MM.1S (cell line): ENCODE results near the gene ST6GALNAC6.

ENCODE experiments used
- DNase-seq: peaks from one replicate; pipeline ENCODE4 v3.0.0-alpha.2; 2015
- H2AFZ ChIP-seq: fragments of 300-600 bp; sonication (generic); 2 replicates; pipeline ENCODE4 v1.6.0; 2016; ENCODE audit warnings: antibody characterized with exemption, low read length
- H3F3A ChIP-seq: fragments of 300-600 bp; sonication (generic); 2 replicates; pipeline ENCODE4 v1.6.1; 2016; ENCODE audit warnings: mild to moderate bottlenecking, antibody characterized with exemption, low read length, moderate library complexity, mixed read lengths; ENCODE audit not compliant: insufficient read depth
- H3K27ac ChIP-seq: fragments of 300-600 bp; sonication (generic); 2 replicates; pipeline ENCODE4 v1.5.1; 2016; ENCODE audit warnings: mild to moderate bottlenecking, low read length
- H3K27me3 ChIP-seq: fragments of 300-600 bp; sonication (generic); replicated peaks from 2 replicates; pipeline ENCODE4 v1.6.0; 2016; ENCODE audit warnings: low read length; ENCODE audit not compliant: insufficient read depth
- H3K36me3 ChIP-seq: fragments of 300-600 bp; sonication (generic); replicated peaks from 2 replicates; pipeline ENCODE4 v1.6.1; 2016; ENCODE audit warnings: mild to moderate bottlenecking, low read length, mixed read lengths; ENCODE audit not compliant: insufficient read depth
- H3K4me1 ChIP-seq: fragments of 300-600 bp; sonication (generic); 2 replicates; pipeline ENCODE4 v1.6.1; 2016; ENCODE audit warnings: low read length, mixed read lengths
- H3K4me2 ChIP-seq: fragments of 300-600 bp; sonication (generic); 2 replicates; pipeline ENCODE4 v1.6.0; 2016; ENCODE audit warnings: low read depth, low read length
- H3K4me3 ChIP-seq: fragments of 300-600 bp; sonication (generic); 2 replicates; pipeline ENCODE4 v1.5.1; 2016; ENCODE audit warnings: low read length, mixed read lengths
- H3K79me2 ChIP-seq: fragments of 300-600 bp; sonication (generic); 2 replicates; pipeline ENCODE4 v1.6.1; 2016; ENCODE audit warnings: mixed run types, low read length, mixed read lengths
- H3K9ac ChIP-seq: fragments of 300-600 bp; sonication (generic); 2 replicates; pipeline ENCODE4 v1.6.1; 2016; ENCODE audit warnings: low read length, mixed read lengths
- H3K9me2 ChIP-seq: fragments of 300-600 bp; sonication (generic); replicated peaks from 2 replicates; pipeline ENCODE4 v1.6.1; 2016; ENCODE audit warnings: mild to moderate bottlenecking, low read length, mixed read lengths; ENCODE audit not compliant: insufficient read depth
- H3K9me3 ChIP-seq: fragments of 300-600 bp; sonication (generic); replicated peaks from 2 replicates; pipeline ENCODE4 v1.6.1; 2016; ENCODE audit warnings: mild to moderate bottlenecking, low read length, mixed read lengths; ENCODE audit not compliant: insufficient read depth
- H4K20me1 ChIP-seq: fragments of 300-600 bp; sonication (generic); 2 replicates; pipeline ENCODE4 v1.6.1; 2016; ENCODE audit warnings: mild to moderate bottlenecking, low read length, moderate library complexity, mixed read lengths; ENCODE audit not compliant: insufficient read depth
- CTCF ChIP-seq: fragments of 300-600 bp; sonication (generic); IDR thresholded peaks from 2 replicates; pipeline ENCODE4 v1.5.1; 2016; ENCODE audit warnings: antibody characterized with exemption, low read length, mixed read lengths
- EZH2 ChIP-seq: fragments of 300-600 bp; sonication (generic); optimal IDR thresholded peaks from 2 replicates; pipeline ENCODE3; 2017; ENCODE audit warnings: low read depth, mild to moderate bottlenecking, antibody characterized with exemption, low read length, mixed read lengths
- EZH2phosphoT487 ChIP-seq: fragments of 300-600 bp; sonication (generic); IDR thresholded peaks from 2 replicates; pipeline ENCODE4 v1.6.1; 2018; ENCODE audit warnings: antibody characterized with exemption, low read length

The ST6GALNAC6 gene

GRCh38 chr9:127886401-127886972, 12.9 kb downstream of the ST6GALNAC6 start:
- H3K9me2 ChIP-seq: no peaks in the 10 kb centered on the region
- H3K27ac ChIP-seq: no peak overlapping the region
- no peak for TF ChIP-seq EZH2
- no peak for TF ChIP-seq EZH2phosphoT487
- no peak for TF ChIP-seq CTCF
- no peaks in the 10 kb centered on the region for H3K9me3 ChIP-seq
- H3K79me2 ChIP-seq: no peaks in the 10 kb centered on the region
- no peak overlapping the region for H3K9ac ChIP-seq
- no peaks in the 10 kb centered on the region for H3K36me3 ChIP-seq
- no peak overlapping the region for H3K4me3 ChIP-seq
- H3F3A ChIP-seq: no peaks in the 10 kb centered on the region
- H3K4me2 ChIP-seq: no peak overlapping the region
- no peaks in the 10 kb centered on the region for H4K20me1 ChIP-seq
- H2AFZ ChIP-seq: no peak overlapping the region
- DNase-seq: no peak
- H3K4me1 ChIP-seq: no peaks in the 10 kb centered on the region
- H3K27me3 ChIP-seq: no peaks in the 10 kb centered on the region

- H3K9ac ChIP-seq: no peak overlapping the region
- TF ChIP-seq CTCF: no peak
- no peak for TF ChIP-seq EZH2
- no peak for TF ChIP-seq EZH2phosphoT487
- no peak for DNase-seq
- H3K4me2 ChIP-seq: no peak overlapping the region
- no peaks in the 10 kb centered on the region for H3K9me3 ChIP-seq
- no peaks in the 10 kb centered on the region for H3K27me3 ChIP-seq
- H3K9me2 ChIP-seq: no peaks in the 10 kb centered on the region
- no peaks in the 10 kb centered on the region for H3K36me3 ChIP-seq
- H3K4me3 ChIP-seq: no peak overlapping the region
- H3F3A ChIP-seq: no peaks in the 10 kb centered on the region
- H3K79me2 ChIP-seq: no peaks in the 10 kb centered on the region
- H2AFZ ChIP-seq: no peak overlapping the region
- H3K4me1 ChIP-seq: no peaks in the 10 kb centered on the region
- H4K20me1 ChIP-seq: no peaks in the 10 kb centered on the region
- H3K27ac ChIP-seq: no peak overlapping the region
These were observed 13.7 kb downstream of the ST6GALNAC6 start for GRCh38 chr9:127885508-127886281.

- Histone ChIP-seq H3K4me2 (no peak overlapping the region), H3K27ac (no peak overlapping the region)
These were observed 14.4 kb downstream of the ST6GALNAC6 start for GRCh38 chr9:127884976-127885490.

More at GRCh38 chr9:127884976-127885490, 14.4 kb downstream of the ST6GALNAC6 start:
- Histone ChIP-seq H3K36me3 (no peaks in the 10 kb centered on the region), H2AFZ (no peak overlapping the region), H4K20me1 (no peaks in the 10 kb centered on the region), H3K9ac (no peak overlapping the region), H3K27me3 (no peaks in the 10 kb centered on the region), H3F3A (no peaks in the 10 kb centered on the region), H3K4me1 (no peaks in the 10 kb centered on the region), H3K9me3 (no peaks in the 10 kb centered on the region), H3K9me2 (no peaks in the 10 kb centered on the region), H3K79me2 (no peaks in the 10 kb centered on the region), H3K4me3 (no peak overlapping the region)
- DNase-seq: no peak
- no peak for TF ChIP-seq EZH2phosphoT487
- no peak for TF ChIP-seq CTCF
- TF ChIP-seq EZH2: no peak
